Measurements from ENCODE around the gene PTPRM. TPM values are rescaled to one million over a fixed set of nuclear protein-coding genes. Genes with fewer than 3 reads are reported as not detected.

PTPRM gene
- total and polyA plus RNA-seq, 2 experiments from 2014 or later: 1.6 to 5.3 TPM

DNA sequence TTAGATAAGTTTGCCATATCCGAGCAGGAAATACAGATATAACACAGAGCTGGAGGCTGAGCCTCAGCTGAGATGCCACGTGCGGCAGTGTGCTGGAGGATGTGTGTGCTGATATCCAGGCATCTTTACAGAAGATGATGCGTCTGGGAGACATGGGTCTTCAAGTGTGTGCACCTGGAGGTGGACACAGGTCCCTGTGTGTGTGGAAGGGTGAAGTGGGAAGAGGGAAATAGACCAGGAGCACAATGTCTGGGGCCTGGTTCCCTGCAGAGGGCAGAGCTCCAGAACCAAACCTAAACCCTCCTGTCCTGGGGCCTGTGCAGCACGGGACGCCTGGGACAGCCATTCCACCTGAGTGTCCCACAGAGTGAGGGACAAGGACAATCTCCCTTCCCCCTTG is 861.8 kb downstream of the PTPRM start (continued):
- TF ChIP-seq, protein P1, sequence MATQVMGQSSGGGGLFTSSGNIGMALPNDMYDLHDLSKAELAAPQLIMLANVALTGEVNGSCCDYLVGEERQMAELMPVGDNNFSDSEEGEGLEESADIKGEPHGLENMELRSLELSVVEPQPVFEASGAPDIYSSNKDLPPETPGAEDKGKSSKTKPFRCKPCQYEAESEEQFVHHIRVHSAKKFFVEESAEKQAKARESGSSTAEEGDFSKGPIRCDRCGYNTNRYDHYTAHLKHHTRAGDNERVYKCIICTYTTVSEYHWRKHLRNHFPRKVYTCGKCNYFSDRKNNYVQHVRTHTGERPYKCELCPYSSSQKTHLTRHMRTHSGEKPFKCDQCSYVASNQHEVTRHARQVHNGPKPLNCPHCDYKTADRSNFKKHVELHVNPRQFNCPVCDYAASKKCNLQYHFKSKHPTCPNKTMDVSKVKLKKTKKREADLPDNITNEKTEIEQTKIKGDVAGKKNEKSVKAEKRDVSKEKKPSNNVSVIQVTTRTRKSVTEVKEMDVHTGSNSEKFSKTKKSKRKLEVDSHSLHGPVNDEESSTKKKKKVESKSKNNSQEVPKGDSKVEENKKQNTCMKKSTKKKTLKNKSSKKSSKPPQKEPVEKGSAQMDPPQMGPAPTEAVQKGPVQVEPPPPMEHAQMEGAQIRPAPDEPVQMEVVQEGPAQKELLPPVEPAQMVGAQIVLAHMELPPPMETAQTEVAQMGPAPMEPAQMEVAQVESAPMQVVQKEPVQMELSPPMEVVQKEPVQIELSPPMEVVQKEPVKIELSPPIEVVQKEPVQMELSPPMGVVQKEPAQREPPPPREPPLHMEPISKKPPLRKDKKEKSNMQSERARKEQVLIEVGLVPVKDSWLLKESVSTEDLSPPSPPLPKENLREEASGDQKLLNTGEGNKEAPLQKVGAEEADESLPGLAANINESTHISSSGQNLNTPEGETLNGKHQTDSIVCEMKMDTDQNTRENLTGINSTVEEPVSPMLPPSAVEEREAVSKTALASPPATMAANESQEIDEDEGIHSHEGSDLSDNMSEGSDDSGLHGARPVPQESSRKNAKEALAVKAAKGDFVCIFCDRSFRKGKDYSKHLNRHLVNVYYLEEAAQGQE (IDR thresholded peaks at IDR 0.05; ENCODE audit: unreplicated experiment): no peak
- TF ChIP-seq EZH2 (IDR thresholded peaks at IDR 0.05; ENCODE audit: low read depth, unreplicated experiment) (no peak), EZH2phosphoT487 (IDR thresholded peaks at IDR 0.05; ENCODE audit: unreplicated experiment) (no peak), CREB1 (CRISPR knock-in tag; IDR thresholded peaks at IDR 0.05; ENCODE audit: low read depth) (no peak), POLR2AphosphoS5 (IDR thresholded peaks at IDR 0.05; ENCODE audit: low read depth) (no peak)

DNA sequence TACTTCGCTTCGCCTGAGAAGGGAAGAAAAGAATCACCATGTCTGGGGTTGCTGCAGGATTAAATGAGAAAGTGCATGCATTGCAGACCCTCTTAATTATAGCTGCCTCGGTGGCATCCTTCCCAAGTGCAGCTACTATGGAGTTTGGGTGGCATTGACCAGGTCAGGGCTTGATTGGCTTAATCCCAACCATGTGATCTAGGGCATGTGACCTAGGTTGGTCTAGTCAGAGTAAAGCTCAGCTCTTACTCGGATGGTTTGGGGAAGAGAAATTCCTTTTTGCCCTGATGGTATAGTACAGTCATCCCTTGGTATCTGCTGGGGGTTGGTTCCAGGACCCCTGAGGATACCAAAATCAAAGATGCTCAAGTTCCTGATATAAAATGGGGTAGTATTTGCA is 863.9 kb downstream of the PTPRM start:
- H3K27me3 Mint-ChIP-seq (ENCODE audit: insufficient read depth, low read depth, poor library complexity): peaks cover 4% of the 10 kb centered on the region
- Histone ChIP-seq H4K20me1 (replicated peaks; ENCODE audit: insufficient read depth) (no peaks in the 10 kb centered on the region), H3K27ac (ENCODE audit: low read depth) (no peak overlapping the region), H3K27me3 (ENCODE audit: insufficient read depth) (no peaks in the 10 kb centered on the region), H3K4me2 (no peak overlapping the region), H3K4me1 (ENCODE audit: insufficient read depth) (no peaks in the 10 kb centered on the region), H2AFZ (no peak overlapping the region), H3K9me2 (ENCODE audit: insufficient read depth) (0 out of 2 replicates have a peak, but pooled peaks cover 3% of the 10 kb centered on the region), H3K79me2 (replicated peaks; ENCODE audit: insufficient read depth) (no peaks in the 10 kb centered on the region), H3K4me3 (no peak overlapping the region), H3F3A (replicated peaks; ENCODE audit: low read depth) (no peaks in the 10 kb centered on the region), H3K36me3 (ENCODE audit: insufficient read depth) (no peaks in the 10 kb centered on the region; the same call in 1 of the 2 replicates)
- ATAC-seq (no peak), DNase-seq (ENCODE audit: low spot score) (no peak)
- H3K4me3 Mint-ChIP-seq: no peak overlapping the region
- no peaks in the 10 kb centered on the region for H3K36me3 Mint-ChIP-seq (ENCODE audit: low read depth)
- H3K9me3 Mint-ChIP-seq: no peaks in the 10 kb centered on the region
- H3K4me1 Mint-ChIP-seq: no peaks in the 10 kb centered on the region; the same call in 2 of the 3 replicates
- H3K27ac Mint-ChIP-seq: no peak overlapping the region
- TF ChIP-seq JUNB (IDR thresholded peaks at IDR 0.05; ENCODE audit: unreplicated experiment): no peak
- no peak for TF ChIP-seq CTCF (conservative IDR thresholded peaks at IDR 0.05; ENCODE audit: low read depth in 2 of 2)
- TF ChIP-seq EZH2 (IDR thresholded peaks at IDR 0.05; ENCODE audit: low read depth, unreplicated experiment): no peak
- TF ChIP-seq, protein P1 (IDR thresholded peaks at IDR 0.05; ENCODE audit: unreplicated experiment): no peak
- no peak for TF ChIP-seq ZNF331 (CRISPR knock-in tag; IDR thresholded peaks at IDR 0.05; ENCODE audit: low read depth)
- TF ChIP-seq NANOG (IDR thresholded peaks at IDR 0.05; ENCODE audit: borderline replicate concordance): no peak
- TF ChIP-seq CREB1 (CRISPR knock-in tag; IDR thresholded peaks at IDR 0.05; ENCODE audit: low read depth): no peak
- no peak for TF ChIP-seq POLR2AphosphoS5 (IDR thresholded peaks at IDR 0.05; ENCODE audit: low read depth)
- no peak for TF ChIP-seq STAT1 (IDR thresholded peaks at IDR 0.05; ENCODE audit: unreplicated experiment)
- no peak for TF ChIP-seq ETS1 (IDR thresholded peaks at IDR 0.05)
- TF ChIP-seq EZH2phosphoT487 (IDR thresholded peaks at IDR 0.05; ENCODE audit: unreplicated experiment): no peak
